HG03039 (cell line): ENCODE measurements around the gene SRC.

Experiments
- ATAC-seq: cut with Tn5 transposase; IDR thresholded peaks from one replicate; pipeline ENCODE4 v1.9.1; 2021; ENCODE audit warnings: mild to moderate bottlenecking, moderate library complexity; ENCODE audit not compliant: unreplicated experiment

SRC gene

DNA sequence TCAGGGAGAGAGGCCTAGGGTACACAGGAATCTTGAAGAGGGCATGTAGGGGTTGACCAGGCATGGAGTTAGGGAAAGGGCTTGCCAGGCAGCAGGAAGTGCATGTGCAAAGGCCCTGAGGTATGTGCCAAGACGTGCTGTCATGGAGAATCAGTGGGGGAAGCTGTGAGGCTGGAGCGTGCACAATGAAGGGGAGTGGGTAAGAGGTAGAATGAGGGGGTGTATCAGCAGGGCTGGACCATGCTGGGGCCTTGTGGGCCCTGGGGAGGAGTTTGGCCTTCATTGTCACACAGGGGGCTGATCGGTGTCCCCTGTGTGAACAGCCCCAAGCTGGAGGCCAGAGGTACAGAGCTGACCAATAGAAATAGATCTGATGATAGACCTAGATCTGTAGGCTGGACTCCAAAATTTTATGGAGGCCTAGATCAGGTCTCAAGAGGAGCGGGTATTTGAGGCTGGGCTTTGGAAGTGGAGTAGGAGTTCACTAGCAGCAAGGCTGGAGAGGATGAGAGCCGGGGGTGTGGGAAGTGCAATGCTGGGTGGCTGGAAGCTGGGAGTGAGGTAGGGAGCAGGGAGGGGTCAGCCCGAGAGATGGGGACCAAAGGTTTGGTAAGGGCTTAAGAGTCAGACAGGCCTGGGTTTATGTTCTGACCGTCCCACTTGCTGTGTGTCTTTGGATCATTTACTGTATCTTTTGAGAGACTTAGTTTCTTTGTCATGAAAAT is 3.0 kb downstream of the SRC start:
- ATAC-seq = no peak

DNA sequence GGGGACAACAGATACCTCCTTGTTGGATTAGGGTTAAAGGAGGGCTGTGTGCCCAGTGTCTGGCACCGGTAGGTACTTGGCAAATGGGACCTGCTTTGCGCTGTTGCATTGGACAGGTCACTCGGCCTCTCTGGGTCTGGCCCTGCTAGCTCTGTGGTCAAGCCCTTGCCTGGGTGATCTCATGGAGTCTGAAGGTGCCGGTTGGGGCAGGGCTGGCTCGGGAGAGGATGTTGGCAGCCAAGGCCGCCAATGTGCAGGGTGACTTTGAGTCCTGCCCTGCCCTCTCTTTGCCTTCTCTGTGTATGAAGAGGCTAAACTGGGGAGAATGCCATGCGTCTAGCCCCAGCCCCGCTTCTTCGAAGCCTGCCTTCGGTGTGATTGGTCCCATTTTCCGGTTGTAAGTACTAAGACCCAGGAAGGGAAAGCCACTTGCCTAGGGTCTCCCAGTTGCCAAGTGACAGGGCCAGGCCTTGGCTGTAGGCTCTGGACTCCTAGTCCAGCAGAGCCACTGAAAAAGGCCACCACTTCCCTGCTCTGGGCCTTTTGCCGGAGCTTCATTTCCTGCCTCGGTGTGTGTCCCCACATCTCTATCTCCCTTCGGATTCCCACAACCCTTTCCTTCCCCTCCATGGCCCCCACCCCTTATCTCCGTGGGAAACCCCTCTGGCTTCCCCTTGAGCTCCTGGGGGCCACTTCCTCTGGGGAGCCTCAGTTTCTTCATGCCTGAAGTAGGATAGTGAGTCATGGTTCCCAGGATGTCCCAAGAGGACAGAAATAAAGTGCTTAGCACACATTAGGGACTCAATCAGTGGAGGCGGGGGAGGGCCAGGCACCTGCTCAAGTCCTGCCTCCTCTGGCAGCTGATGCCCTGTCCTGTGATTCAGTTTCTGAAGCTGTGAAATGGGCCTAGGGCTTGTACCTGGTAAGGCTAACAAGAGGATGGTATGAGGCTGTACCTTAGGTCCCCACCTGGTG is 3.9 kb downstream of the SRC start:
- ATAC-seq = no peak

DNA sequence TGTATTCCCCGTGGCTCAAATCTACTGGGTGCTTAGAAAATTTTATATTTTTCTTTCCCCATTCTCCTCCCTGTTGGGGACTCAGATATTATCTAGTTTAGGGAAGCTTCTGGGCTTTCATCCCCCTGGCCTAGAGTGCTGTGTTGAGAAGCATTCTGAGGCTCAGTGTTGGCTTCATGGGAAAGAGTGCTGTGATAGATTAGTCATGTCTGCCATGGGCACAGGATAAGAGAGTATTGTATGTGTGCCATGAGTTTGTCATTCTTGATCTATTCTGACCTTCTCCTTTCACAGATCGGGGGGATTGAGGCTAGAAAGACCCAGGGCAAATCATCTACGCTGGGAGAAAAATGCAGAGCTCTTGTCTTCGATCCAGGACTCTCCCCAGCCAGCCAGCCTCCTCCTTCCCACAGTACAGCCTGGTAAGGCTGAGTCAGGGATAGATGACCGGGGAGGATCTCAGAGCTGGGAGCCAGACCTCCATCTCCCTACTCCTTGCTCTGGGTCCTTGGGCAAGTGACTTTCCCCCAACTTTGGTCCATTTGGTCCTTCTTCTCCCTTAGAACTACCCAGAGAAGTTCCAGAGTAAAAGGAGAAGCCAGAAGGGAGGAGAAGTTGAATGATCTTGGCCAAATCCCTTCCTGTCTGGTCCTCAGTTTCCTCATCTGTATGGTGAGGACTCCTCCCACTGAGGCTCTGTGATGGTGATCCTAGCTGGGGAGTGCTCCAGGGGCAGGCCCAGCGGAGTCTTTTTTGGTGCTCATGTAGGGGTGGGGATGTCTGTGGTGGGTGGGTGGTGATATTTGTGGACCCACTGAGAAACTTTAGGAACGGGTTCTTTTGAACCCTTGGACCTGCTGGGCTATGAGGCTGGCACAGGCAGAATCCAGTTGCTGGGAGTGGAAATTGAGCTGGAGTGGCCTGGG is 5.0 kb downstream of the SRC start:
- no peak for ATAC-seq

DNA sequence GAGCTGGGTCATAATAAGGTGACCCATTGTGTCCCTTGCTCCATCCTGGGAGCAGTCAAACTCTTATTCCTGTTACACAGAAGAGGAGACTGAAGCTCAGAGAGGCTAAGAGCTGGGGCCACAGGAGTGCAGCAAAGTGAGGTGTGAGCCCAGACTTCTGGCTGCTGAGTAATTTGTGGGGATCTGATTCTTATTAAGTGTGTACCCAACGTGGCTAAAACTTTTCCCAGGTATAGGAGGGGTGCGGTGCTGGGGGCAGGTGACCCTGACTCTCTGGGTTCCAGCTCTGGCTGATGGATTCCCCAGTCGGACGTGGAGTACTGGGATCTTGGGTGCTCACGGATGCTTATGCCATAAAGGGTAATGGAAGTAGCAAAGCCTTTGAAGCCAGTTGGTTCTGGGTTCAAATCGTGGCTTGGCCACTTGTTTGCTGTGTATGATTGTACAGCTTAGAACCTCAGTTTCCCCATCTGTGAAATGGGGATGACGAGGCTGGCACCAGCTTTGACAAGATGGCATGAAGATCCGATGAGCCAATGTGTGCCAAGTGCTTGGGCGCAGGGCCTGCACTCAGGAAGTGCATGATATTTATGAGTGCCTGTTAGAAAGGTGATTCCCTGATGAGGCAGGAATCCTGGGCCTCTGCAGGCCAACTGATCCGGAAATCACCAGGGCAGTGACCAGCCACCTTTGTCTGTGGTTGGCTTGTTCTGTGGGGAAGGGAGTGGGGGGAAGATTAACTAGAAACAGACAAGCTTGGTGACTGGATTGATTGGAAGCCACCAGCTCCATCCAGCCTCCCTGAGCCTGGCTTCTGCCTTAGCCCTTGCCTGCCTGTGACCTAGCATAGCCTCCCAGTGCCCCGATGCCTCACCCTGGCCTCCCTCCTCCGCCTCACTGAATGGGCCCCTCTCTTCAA is 6.0 kb downstream of the SRC start:
- ATAC-seq = no peak

DNA sequence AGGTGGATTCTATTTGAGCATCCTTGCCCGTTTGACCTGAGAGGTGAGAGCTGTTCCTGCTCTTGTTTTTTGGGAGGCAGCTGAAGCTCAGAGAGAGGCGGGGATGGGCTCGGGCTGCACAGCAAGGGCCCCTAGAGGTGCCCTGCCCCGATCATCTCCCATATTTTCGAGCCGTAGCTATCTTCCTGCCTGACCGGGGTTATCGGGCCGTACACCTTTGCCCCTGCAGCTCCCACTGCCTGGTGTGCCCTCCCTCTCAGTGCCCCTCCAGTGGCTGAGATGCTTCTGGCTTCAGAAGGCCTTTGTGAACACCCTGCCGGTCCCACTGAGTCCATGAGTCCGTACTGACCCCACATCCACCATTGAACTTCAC is 6.7 kb downstream of the SRC start:
- ATAC-seq = no peak

DNA sequence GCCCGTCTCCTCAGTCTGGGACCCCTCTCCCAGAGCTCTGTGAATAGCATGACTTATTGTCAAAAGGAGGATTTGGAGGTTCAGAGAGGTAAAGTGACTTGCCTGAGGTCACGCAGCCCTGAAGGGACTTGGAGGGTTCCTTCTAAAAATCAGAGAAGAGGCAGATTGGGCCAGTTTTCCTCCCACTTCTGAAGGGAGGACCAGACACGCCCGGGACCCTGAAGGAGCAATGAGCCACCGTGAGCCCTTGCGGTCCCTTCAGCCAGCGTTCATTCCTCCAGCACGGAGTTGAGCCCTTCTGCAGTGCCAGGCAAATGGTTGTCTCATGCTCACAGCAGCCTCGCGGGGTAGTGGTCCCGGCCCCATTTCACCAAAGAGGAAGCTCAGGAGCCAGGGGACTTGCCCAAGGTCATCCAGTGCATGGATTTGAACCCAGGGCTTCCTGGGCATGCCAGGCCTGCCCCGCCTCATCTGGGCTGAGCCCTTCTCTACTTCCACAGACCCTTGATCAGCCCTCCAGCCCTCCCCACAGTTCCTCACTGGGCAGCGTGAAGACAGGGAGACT is 7.4 kb downstream of the SRC start:
- no peak for ATAC-seq

DNA sequence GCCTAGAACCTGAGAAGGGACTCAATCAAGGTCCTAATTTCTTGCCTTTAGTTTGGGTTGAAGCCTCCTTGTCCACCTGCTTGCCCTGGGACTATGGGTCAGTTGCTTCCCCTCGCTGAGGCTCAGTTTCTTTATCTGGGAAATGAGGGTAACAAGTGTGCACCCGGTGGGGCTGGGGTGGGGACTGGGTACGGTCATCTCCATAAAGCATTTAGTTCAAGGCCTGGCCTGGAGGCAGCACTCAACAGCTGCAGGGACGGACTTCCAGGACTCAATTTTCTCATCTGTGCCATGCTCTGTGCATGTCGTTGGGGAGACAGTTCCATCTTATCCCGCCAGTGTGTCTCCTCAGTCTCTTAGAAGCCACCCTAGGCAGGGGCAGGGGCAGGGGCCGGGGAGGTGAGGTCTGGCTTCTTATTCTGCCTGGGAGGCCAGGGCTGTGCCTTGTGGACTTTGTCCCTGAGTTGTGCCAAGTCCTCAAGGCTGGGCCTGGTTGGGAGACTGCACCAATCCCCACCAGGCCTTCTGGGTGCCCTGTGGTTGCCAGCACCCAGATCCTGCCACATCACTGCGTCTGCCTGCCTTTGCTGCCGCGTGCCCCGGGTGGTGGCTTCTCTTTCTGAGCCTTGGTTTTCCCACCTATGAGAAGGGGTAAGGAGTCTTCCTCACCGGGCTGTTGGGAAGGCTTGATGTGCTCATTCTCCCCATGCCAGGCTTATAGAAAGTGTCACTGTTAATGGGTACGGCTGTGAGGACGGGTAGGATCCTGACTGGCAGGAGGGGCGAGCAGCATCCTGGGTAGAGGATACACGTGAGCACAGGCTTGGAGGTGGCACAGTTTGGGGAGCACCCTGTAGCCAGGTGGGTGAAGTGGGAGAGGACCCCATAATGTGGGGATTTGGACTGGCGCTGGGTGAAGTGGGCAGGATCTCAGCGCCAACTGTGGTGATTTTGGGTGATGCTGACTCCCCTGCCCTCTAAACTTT is 8.6 kb downstream of the SRC start:
- ATAC-seq = no peak

DNA sequence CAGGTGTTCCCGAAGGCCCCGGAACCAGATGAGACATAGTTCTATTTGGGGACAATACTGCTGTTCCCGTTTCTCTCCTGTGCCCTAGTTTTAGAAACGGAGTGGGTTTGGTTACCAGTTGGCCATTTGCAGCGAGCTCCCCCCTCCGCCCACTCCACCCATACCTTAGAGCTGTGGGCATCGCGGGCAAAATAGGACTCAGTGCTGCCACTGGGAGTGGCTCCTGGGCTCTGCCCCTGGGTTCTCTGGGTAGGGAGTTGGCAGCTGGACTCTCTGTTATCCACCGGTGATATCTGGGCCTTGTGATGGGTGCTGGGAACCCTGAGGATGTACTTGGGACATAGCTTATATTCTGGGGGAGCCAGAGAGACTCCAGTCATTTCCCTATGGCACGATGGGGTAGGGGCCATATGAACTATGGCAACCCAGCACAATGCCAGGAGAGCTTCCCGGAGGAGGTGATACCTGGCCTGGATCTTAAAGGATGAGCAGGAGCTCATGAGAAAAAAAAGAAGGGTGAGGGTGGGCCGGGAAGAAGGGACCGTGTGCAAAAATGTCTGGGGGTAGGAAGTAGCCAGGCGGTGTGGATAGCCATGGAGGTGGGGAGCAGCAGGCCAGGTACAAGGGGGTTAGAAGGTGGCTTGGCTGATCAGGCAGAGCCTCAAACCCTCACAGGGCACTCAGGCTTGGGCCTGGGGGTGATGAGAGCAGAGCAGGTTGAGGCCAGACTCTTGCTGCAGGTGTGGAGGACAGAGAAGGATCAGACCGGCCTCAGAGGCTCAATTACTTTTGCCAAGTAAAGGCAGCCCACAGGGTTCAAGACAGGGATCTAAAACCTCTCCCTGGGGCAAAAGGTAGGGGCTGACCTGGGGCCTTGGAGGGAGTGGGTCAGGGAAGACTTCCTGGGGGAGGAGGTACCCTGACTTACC is 9.6 kb downstream of the SRC start:
- no peak for ATAC-seq

DNA sequence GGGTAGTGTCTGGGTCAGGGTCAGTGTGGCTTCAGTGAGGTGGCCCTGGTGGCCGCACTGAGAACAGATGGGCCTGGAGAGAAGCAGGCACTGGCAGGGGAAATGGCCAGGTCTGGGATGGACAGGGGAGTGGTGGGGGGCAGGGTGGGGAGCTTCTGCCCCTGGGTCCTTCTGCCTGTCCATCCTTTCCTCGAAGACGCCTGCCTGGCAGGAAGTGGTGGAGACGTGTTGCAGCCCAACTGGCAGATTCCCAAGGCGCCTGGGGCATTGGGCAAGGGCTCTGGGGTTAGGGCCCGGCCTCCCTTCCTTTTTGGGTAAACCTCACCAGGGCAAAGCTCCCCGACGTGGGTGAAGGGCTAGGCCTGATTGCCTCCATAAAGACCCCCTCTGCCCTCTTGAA is 10.4 kb downstream of the SRC start:
- ATAC-seq = no peak

DNA sequence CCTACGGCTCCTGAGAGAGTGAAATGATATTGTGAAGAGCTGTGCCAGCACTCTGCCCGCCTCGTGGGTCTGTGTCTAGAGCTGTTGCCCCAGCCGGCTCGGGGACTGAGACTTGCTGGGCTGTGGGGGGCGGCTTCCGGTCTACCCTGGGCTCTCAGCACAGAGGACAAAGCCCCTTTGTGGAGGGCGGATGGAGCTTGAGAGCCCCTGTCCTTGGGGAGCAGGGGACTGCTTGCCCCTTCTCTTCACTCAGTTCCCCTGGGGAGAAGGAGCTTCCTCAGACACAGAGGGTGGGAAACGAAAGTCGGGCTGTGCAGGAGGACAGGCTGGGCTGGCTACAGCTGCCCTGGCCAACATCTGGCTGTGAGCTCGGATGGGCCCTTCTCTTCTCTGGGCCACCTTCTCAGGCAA is 11.0 kb downstream of the SRC start:
- no peak for ATAC-seq

DNA sequence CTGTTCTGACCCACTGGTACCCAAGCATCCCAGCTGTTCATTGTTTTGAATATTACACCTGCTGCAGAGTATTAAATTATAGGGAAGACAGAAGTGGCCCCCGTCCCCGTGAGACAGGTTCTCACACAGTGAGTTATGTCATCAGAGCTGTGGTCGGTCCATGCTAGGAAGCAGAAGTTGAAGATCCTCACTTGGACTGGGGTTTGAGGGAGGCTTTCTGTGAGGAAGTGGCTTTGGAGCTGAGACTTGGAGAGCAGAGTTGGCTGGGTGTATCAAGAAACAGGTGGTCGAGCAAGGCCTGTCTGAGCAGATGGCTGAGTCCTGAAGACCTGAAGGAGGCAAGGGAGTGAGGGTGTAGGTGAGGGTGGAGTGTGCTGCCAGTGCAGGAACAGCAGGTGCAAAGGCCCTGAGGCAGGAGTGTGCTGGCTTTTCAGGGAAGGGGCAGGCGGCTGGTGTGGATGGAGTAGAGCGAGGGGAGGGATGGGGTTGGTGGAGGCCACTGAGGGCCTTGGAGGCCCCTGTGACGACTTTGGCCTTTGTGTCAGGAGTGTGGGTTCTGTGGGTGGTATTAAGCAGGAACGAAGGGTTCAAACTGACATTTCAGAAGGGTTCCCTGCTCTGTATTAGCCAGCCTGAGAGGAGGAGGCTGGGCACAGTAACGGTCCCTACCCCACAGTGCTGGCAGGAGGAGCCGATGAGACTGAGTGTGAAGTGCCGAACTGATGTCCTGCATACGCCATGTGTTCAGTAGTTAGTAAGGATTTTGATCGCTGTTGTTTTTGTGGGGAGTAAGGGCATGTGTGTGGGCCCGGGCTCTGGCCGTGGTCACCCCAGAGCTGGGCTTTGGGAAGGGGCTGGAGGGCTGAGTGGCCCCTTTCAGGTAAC is 11.8 kb downstream of the SRC start:
- no peak for ATAC-seq

DNA sequence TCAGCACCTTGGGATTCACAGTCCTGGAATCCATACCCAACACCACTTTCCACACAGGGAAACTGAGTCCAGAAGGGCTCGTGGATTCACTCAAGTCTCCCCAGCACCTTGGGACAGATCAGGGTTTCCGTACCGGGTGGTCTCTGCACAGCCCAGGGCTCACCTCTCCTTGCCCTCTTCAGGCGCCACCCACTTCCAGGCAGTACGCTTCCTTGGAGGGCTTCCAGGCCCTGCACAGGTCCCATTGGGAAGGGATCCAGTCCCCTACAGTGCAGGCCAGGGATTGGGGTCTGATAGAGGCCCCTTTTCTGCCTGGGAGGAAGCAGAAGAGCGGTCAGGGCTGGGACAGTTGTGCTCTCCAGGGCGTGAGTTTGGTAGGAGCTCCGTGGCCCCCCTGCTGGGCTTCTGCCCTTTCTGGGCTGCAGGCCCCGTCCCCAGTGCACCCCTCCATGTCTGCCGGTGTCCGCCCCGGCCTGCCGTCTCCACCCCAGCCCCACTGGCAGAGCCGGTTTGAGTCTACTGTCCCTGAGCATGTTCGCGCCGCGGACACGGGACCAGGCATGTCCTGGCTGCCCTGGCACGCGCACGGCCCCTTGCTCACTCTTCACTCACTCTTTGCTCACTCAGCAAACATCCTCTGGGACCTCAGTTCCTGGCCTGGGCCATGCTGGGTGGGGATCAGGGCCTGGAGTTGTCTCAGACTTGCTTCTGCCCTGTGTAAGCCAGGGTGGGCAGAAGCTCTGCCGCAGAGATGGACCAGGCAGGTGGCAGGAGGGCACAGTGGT is 12.6 kb downstream of the SRC start:
- ATAC-seq = no peak

DNA sequence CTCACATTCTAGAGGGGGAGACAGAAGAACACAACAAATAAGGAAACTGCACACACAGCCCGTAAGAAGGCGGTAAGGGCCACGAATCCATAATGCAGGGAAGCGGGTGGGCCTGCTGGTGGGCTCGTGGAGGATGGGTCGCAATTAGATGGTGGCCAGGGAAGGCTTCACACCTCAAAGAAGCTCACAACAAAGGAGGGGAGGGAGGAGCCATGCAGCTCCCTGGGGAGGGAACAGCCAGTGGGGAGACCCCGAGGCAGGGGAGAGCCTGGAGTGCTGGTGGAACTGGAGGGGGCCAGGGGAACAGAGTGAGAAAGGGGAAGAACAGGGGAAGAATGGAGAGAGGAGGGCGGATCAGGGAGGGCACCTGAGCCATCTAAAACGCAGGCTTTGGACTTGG is 13.4 kb downstream of the SRC start:
- no peak for ATAC-seq

DNA sequence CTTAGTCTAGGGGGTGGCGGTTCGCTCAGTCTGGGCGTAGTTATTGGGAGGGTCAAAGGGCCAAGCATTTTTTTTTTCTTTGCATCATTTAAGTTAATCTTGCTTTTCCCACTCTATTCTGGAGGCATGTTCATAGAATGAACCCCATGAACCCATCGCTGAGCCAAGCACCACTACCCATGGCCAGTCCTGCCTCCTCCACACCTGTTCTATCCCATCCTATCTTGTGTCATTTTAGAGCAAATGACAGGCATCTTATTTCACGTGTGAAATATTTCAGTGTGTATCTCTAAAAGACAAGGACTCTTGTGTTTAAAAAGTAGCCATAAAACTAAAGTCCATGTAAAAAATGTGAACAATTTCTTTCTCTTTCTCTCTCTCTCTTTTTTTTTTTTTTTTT is 13.9 kb downstream of the SRC start:
- no peak for ATAC-seq

DNA sequence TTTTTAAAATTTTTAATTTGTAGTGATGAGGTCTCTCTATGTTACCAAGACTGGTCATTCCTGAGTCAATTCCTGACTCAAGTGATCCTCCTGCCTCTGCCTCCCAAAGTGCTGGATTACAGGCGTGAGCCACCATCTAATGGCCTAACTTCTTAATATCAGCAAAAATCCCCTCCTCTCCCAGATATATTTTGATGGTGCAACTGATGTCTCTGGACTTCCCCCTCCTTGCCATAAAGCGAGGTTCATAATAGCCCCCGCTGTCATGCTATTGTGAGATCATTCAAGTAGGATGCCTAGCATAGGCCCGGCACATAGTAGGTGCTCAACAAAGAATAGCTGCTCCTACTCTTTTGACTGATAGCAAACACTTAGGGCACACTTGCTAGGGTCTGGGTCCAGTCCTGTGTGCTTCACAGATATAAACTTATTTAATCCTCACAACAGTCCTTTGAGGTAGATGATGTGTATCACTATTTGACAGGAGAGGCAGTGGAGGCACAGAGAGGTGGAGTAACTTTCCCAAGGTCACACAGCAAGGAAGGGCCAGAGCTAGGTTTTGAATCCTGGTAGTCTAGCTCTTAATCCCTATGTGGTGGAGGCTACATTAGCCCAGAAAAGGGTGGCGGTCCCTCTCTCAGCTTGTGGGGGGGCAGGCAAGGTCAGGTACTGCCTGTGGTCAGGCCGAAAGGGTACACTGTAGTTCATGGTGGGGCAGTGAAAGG is 14.6 kb downstream of the SRC start:
- no peak for ATAC-seq
